Lower leg skin (tissue), 3 donors: Measurements from ENCODE around the gene UHRF1.

Source experiments
- POLR2A ChIP-seq, 2 donors: fragments of 450-650 bp; IDR thresholded peaks; one replicate each; pipeline ENCODE4 v1.6.1; 2016 to 2017; ENCODE audit warnings: antibody characterized with exemption in 2 of 2, mild to moderate bottlenecking in 1 of 2, moderate library complexity in 1 of 2
- TF ChIP-seq, protein P1 (sequence below), 3 donors: fragments of 450-650 bp; IDR thresholded peaks; one replicate each; pipeline ENCODE4 v1.5.1; 2016; ENCODE audit warnings: antibody characterized with exemption in 3 of 3, mild to moderate bottlenecking in 3 of 3, moderate library complexity in 2 of 3

DNA sequence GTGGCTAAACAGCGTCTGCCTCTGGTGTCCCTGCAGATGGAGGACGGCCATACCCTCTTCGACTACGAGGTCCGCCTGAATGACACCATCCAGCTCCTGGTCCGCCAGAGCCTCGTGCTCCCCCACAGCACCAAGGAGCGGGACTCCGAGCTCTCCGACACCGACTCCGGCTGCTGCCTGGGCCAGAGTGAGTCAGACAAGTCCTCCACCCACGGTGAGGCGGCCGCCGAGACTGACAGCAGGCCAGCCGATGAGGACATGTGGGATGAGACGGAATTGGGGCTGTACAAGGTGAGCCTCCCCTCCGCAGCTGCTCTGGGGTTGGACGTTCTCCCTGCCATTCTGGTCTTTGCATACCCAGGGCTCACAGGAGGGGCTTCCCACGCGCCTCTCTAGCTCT, 19.9 kb downstream of the UHRF1 start:
- TF ChIP-seq, protein P1, sequence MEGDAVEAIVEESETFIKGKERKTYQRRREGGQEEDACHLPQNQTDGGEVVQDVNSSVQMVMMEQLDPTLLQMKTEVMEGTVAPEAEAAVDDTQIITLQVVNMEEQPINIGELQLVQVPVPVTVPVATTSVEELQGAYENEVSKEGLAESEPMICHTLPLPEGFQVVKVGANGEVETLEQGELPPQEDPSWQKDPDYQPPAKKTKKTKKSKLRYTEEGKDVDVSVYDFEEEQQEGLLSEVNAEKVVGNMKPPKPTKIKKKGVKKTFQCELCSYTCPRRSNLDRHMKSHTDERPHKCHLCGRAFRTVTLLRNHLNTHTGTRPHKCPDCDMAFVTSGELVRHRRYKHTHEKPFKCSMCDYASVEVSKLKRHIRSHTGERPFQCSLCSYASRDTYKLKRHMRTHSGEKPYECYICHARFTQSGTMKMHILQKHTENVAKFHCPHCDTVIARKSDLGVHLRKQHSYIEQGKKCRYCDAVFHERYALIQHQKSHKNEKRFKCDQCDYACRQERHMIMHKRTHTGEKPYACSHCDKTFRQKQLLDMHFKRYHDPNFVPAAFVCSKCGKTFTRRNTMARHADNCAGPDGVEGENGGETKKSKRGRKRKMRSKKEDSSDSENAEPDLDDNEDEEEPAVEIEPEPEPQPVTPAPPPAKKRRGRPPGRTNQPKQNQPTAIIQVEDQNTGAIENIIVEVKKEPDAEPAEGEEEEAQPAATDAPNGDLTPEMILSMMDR (IDR thresholded peaks at IDR 0.05) = no peak
- TF ChIP-seq POLR2A (IDR thresholded peaks at IDR 0.05) = no peak
